Activated T-helper 9 cell treated with anti-CD3 and anti-CD28 coated beads, Interleukin-2, amount 50 U/mL, for 16 hours (primary cell): ENCODE data around the gene KRT80.
"Not testable (repeated sequence)": the region's sequence is repeated elsewhere in the genome, so short reads cannot be mapped to it uniquely, and the experiment has no call there.

Experiments used
- DNase-seq: peaks from one replicate; pipeline ENCODE4 v3.0.0-alpha.2; 2020; ENCODE audit warnings: low read depth

The KRT80 gene

GRCh38 chr12:52191841-52192791, at the start of gene KRT80:
Gene KRT80, minus strand, starts transcription at chr12:52192014. Its CDS starts 112 bp downstream, at chr12:52191902.
- DNase-seq = no peak

- DNase-seq = no peak
Observed at GRCh38 chr12:52241205-52241842, 49.5 kb upstream of the KRT80 start.

- not testable (repeated sequence) for DNase-seq
Observed at GRCh38 chr12:52240247-52240646, 48.4 kb upstream of the KRT80 start.

GRCh38 chr12:52239767-52240166, 48.0 kb upstream of the KRT80 start:
- DNase-seq = no peak

GRCh38 chr12:52238916-52239646, 47.3 kb upstream of the KRT80 start:
- DNase-seq = no peak

GRCh38 chr12:52238207-52238840, 46.5 kb upstream of the KRT80 start:
- DNase-seq = no peak

GRCh38 chr12:52236386-52237050, 44.7 kb upstream of the KRT80 start:
- no peak for DNase-seq

GRCh38 chr12:52235822-52236361, 44.1 kb upstream of the KRT80 start:
- DNase-seq = no peak

- DNase-seq = no peak
Observed at GRCh38 chr12:52235001-52235764, 43.4 kb upstream of the KRT80 start.

- DNase-seq = no peak
Observed at GRCh38 chr12:52234223-52234810, 42.5 kb upstream of the KRT80 start.

GRCh38 chr12:52233462-52234207, 41.8 kb upstream of the KRT80 start:
- no peak for DNase-seq

- no peak for DNase-seq
Observed at GRCh38 chr12:52232674-52233461, 41.1 kb upstream of the KRT80 start, which contains the start of gene KRT7. Gene KRT7, plus strand, starts transcription at chr12:52233243. Its CDS starts 54 bp downstream, at chr12:52233297.

- no peak for DNase-seq
Observed at GRCh38 chr12:52232203-52232673, 40.4 kb upstream of the KRT80 start.

- no peak for DNase-seq
Observed at GRCh38 chr12:52231305-52232202, 39.7 kb upstream of the KRT80 start.

- DNase-seq = no peak
Observed at GRCh38 chr12:52230364-52231281, 38.8 kb upstream of the KRT80 start.

- DNase-seq = no peak
Observed at GRCh38 chr12:52229836-52230343, 38.1 kb upstream of the KRT80 start.
